ENCODE measurements around the gene ADARB1. TPM values are rescaled to one million over a fixed set of nuclear protein-coding genes. Genes with fewer than 3 reads are reported as not detected.

Gene ADARB1
- total and polyA plus RNA-seq, 2 donors (not counting 1 experiment from before 2014, with no cell fraction given), result 17.1 to 33.3 TPM

GRCh38 chr21:45091550-45092322, 17.4 kb downstream of the ADARB1 start:
- no peaks in the 10 kb centered on the region for H3K9me3 Mint-ChIP-seq (ENCODE audit: insufficient read depth)
- H3K4me3 Mint-ChIP-seq, result peak overlapping the region; percentile 52
- TF ChIP-seq EZH2 (IDR thresholded peaks at IDR 0.05; ENCODE audit: borderline replicate concordance, insufficient read depth, low read depth, low read length, poor library complexity, severe bottlenecking), result no peak
- no peak for TF ChIP-seq CTCF (IDR thresholded peaks at IDR 0.05)
- ChIA-PET POLR2A (no interaction called here), CTCF (interaction anchor here (1.0 to 1.7 kb wide), 3 partner anchors 37 to 46 kb away, joined by 4 to 6 read pairs (median 4); no protein-coding TSS in a partner anchor)
- peaks cover 82% of the 10 kb centered on the region for H3K4me1 Mint-ChIP-seq
- Histone ChIP-seq H3K4me2 (replicated peaks; ENCODE audit: low read depth, low read length, poor library complexity, severe bottlenecking) (peak overlapping the region; percentile 55), H3K27me3 (replicated peaks in 1 of 4; ENCODE audit: control extremely low read depth in 1 of 4, control insufficient read depth in 3 of 4, insufficient read depth in 4 of 4, low read length in 3 of 4) (no peaks in the 10 kb centered on the region), H3K4me1 (ENCODE audit: control insufficient read depth in 2 of 2, insufficient read depth in 2 of 2, low read length in 2 of 2) (peaks cover 65 to 71% of the 10 kb centered on the region in 2 donors), H3K27ac (ENCODE audit: low read length in 2 of 2) (no peak overlapping the region), H3K9me3 (ENCODE audit: control extremely low read depth in 1 of 3, control insufficient read depth in 2 of 3, insufficient read depth in 1 of 3, low read length in 2 of 3) (no peaks in the 10 kb centered on the region), H3K79me2 (ENCODE audit: control insufficient read depth, insufficient read depth, low read length) (peaks cover 97% of the 10 kb centered on the region), H3K4me3 (ENCODE audit: control extremely low read depth in 1 of 5, extremely low read depth in 1 of 5, insufficient read depth in 1 of 5, low read depth in 2 of 5, low read length in 4 of 5) (peak overlapping the region in 1 of 5 experiments; percentile 9), H2AFZ (ENCODE audit: insufficient read depth, low read depth, low read length, poor library complexity, severe bottlenecking) (no peak overlapping the region), H3K9ac (ENCODE audit: low read length) (no peak overlapping the region), H4K20me1 (ENCODE audit: control insufficient read depth, insufficient read depth, low read length, poor library complexity, severe bottlenecking) (peaks cover 56% of the 10 kb centered on the region), H3K36me3 (replicated peaks in 1 of 2; ENCODE audit: control extremely low read depth in 1 of 2, control insufficient read depth in 1 of 2, extremely low read depth in 1 of 2, insufficient read depth in 2 of 2, low read length in 1 of 2) (no peaks in the 10 kb centered on the region)
- intact Hi-C loops (cut with micrococcal nuclease), result loop anchor here (2.0 kb wide), 2 partner anchors 13 to 15 kb away; no protein-coding TSS in a partner anchor
- ATAC-seq (ENCODE audit: low read depth), result no peak
- peak overlapping the region; percentile 39 for H3K27ac Mint-ChIP-seq
- no CpG with 5 or more reads among the region's 7 CpGs for WGBS (ENCODE audit: insufficient coverage)
- no peaks in the 10 kb centered on the region for H3K27me3 Mint-ChIP-seq
- no peak for DNase-seq

- Mint-ChIP-seq H3K27ac (peak overlapping the region; percentile 22), H3K4me1 (peaks cover 82% of the 10 kb centered on the region), H3K4me3 (peak overlapping the region; percentile 40), H3K9me3 (ENCODE audit: insufficient read depth) (no peaks in the 10 kb centered on the region), H3K27me3 (no peaks in the 10 kb centered on the region)
- Histone ChIP-seq H3K27ac (ENCODE audit: low read length in 2 of 2) (peak overlapping the region in 1 of 2 donors; percentile 3), H3K79me2 (ENCODE audit: control insufficient read depth, insufficient read depth, low read length) (peaks cover 99% of the 10 kb centered on the region), H4K20me1 (ENCODE audit: control insufficient read depth, insufficient read depth, low read length, poor library complexity, severe bottlenecking) (peaks cover 52% of the 10 kb centered on the region), H3K9ac (ENCODE audit: low read length) (no peak overlapping the region), H3K9me3 (ENCODE audit: control extremely low read depth in 1 of 3, control insufficient read depth in 2 of 3, insufficient read depth in 1 of 3, low read length in 2 of 3) (no peaks in the 10 kb centered on the region), H3K4me3 (ENCODE audit: control extremely low read depth in 1 of 5, extremely low read depth in 1 of 5, insufficient read depth in 1 of 5, low read depth in 2 of 5, low read length in 4 of 5) (no peak overlapping the region), H3K4me1 (ENCODE audit: control insufficient read depth in 2 of 2, insufficient read depth in 2 of 2, low read length in 2 of 2) (peaks cover 65 to 72% of the 10 kb centered on the region in 2 donors), H2AFZ (ENCODE audit: insufficient read depth, low read depth, low read length, poor library complexity, severe bottlenecking) (peak overlapping the region; percentile 3), H3K36me3 (replicated peaks in 1 of 2; ENCODE audit: control extremely low read depth in 1 of 2, control insufficient read depth in 1 of 2, extremely low read depth in 1 of 2, insufficient read depth in 2 of 2, low read length in 1 of 2) (no peaks in the 10 kb centered on the region), H3K4me2 (replicated peaks; ENCODE audit: low read depth, low read length, poor library complexity, severe bottlenecking) (peak overlapping the region; percentile 55), H3K27me3 (replicated peaks in 1 of 4; ENCODE audit: control extremely low read depth in 1 of 4, control insufficient read depth in 3 of 4, insufficient read depth in 4 of 4, low read length in 3 of 4) (no peaks in the 10 kb centered on the region)
- ChIA-PET POLR2A (no interaction called here), CTCF (interaction anchor here (1.3 to 1.7 kb wide), 2 partner anchors 35 to 45 kb away, joined by 4 to 6 read pairs; no protein-coding TSS in a partner anchor)
- DNase-seq, result no peak
- ATAC-seq (ENCODE audit: low read depth), result peak; percentile 28
- TF ChIP-seq CTCF (IDR thresholded peaks at IDR 0.05), result no peak
- no peak for TF ChIP-seq EZH2 (IDR thresholded peaks at IDR 0.05; ENCODE audit: borderline replicate concordance, insufficient read depth, low read depth, low read length, poor library complexity, severe bottlenecking)
- WGBS (ENCODE audit: insufficient coverage), result 44% methylated on average over 12 of the region's 12 CpGs
- intact Hi-C loops (cut with micrococcal nuclease), result loop anchor here (2.0 kb wide), 2 partner anchors 14 kb away; no protein-coding TSS in a partner anchor
These were observed 18.7 kb downstream of the ADARB1 start for GRCh38 chr21:45093035-45093532.

All from B cell (primary cell).